GM23338 (cell line): Measurements from ENCODE around the gene BAIAP2. TPM values are rescaled to one million over a fixed set of nuclear protein-coding genes. Genes with fewer than 3 reads are reported as not detected.

ENCODE experiments used
- ATAC-seq: fragments of 200-7000 bp; cut with Tn5 transposase; 3 replicates; pipeline ENCODE4 v1.9.1; 2020
- DNase-seq: peaks from one replicate; pipeline ENCODE4 v3.0.0-alpha.2; 2015; ENCODE audit warnings: low spot score
- H2AFZ ChIP-seq: fragments of 200-600 bp; sonication (generic); 2 replicates; pipeline ENCODE4 v1.8.0; 2016; ENCODE audit warnings: antibody characterized with exemption, mild to moderate bottlenecking, moderate library complexity
- H3F3A ChIP-seq: fragments of 200-600 bp; sonication (generic); replicated peaks from 2 replicates; pipeline ENCODE4 v1.8.0; 2017; ENCODE audit warnings: antibody characterized with exemption, mixed run types, low read depth
- H3K27ac ChIP-seq: fragments of 200-600 bp; sonication (generic); 2 replicates; pipeline ENCODE4 v1.6.1; 2016; ENCODE audit warnings: low read depth
- H3K27me3 ChIP-seq: fragments of 200-600 bp; sonication (generic); 2 replicates; pipeline ENCODE4 v1.8.0; 2016; ENCODE audit warnings: mild to moderate bottlenecking, mixed run types, moderate library complexity; ENCODE audit not compliant: insufficient read depth
- H3K36me3 ChIP-seq: fragments of 200-600 bp; sonication (generic); 2 replicates; pipeline ENCODE4 v1.8.0; 2016; ENCODE audit warnings: mild to moderate bottlenecking; ENCODE audit not compliant: insufficient read depth
- H3K4me1 ChIP-seq: fragments of 200-600 bp; sonication (generic); 2 replicates; pipeline ENCODE4 v1.8.0; 2016; ENCODE audit warnings: mild to moderate bottlenecking, moderate library complexity; ENCODE audit not compliant: insufficient read depth
- H3K4me2 ChIP-seq: fragments of 200-600 bp; sonication (generic); 2 replicates; pipeline ENCODE4 v1.7.1; 2017; ENCODE audit warnings: mixed run types
- H3K4me3 ChIP-seq: fragments of 200-600 bp; sonication (generic); 2 replicates; pipeline ENCODE4 v1.6.1; 2016; ENCODE audit warnings: mixed run types
- H3K79me2 ChIP-seq: fragments of 200-600 bp; sonication (generic); replicated peaks from 2 replicates; pipeline ENCODE4 v1.8.0; 2017; ENCODE audit warnings: mild to moderate bottlenecking; ENCODE audit not compliant: insufficient read depth
- H3K9me2 ChIP-seq: fragments of 200-600 bp; sonication (generic); 2 replicates; pipeline ENCODE4 v1.8.0; 2017; ENCODE audit not compliant: insufficient read depth
- H4K20me1 ChIP-seq: fragments of 200-600 bp; sonication (generic); replicated peaks from 2 replicates; pipeline ENCODE4 v1.8.0; 2017; ENCODE audit warnings: mild to moderate bottlenecking; ENCODE audit not compliant: insufficient read depth
- H3K27ac Mint-ChIP-seq: 2 replicates; pipeline ENCODE4 v1.8.0; 2020; ENCODE audit warnings: inconsistent platforms, mild to moderate bottlenecking, moderate library complexity, mixed read lengths
- H3K27me3 Mint-ChIP-seq: 3 replicates; pipeline ENCODE4 v1.8.0; 2022; ENCODE audit warnings: low read depth, mild to moderate bottlenecking, moderate library complexity, mixed read lengths, inconsistent platforms; ENCODE audit not compliant: insufficient read depth, poor library complexity
- H3K36me3 Mint-ChIP-seq: 3 replicates; pipeline ENCODE4 v1.8.0; 2021; ENCODE audit warnings: low read depth, mild to moderate bottlenecking, inconsistent platforms, moderate library complexity, mixed read lengths
- H3K4me1 Mint-ChIP-seq: 3 replicates; pipeline ENCODE4 v1.8.0; 2020; ENCODE audit warnings: mild to moderate bottlenecking, inconsistent platforms, mixed read lengths
- H3K4me3 Mint-ChIP-seq: 3 replicates; pipeline ENCODE4 v1.8.0; 2021; ENCODE audit warnings: moderate library complexity, mild to moderate bottlenecking, inconsistent platforms, mixed read lengths
- H3K9me3 Mint-ChIP-seq: 3 replicates; pipeline ENCODE4 v1.8.0; 2020; ENCODE audit warnings: moderate library complexity, mild to moderate bottlenecking, inconsistent platforms, mixed read lengths
- CREB1 ChIP-seq: fragments of 250-450 bp; sonication (Bioruptor Pico); IDR thresholded peaks from 2 replicates; pipeline ENCODE4 v1.5.0; 2020; ENCODE audit warnings: low read depth, mild to moderate bottlenecking, moderate library complexity
- ETS1 ChIP-seq: IDR thresholded peaks from 2 replicates; pipeline ENCODE4 v1.6.1; 2016; ENCODE audit warnings: antibody characterized with exemption
- EZH2 ChIP-seq: fragments of 200-600 bp; sonication (generic); IDR thresholded peaks from one replicate; pipeline ENCODE4 v1.8.0; 2017; ENCODE audit warnings: antibody characterized with exemption, mild to moderate bottlenecking, low read depth; ENCODE audit not compliant: unreplicated experiment
- EZH2phosphoT487 ChIP-seq: fragments of 200-600 bp; sonication (generic); IDR thresholded peaks from one replicate; pipeline ENCODE4 v1.8.1; 2018; ENCODE audit warnings: antibody characterized with exemption; ENCODE audit not compliant: unreplicated experiment
- JUNB ChIP-seq: IDR thresholded peaks from one replicate; pipeline ENCODE4 v1.6.1; 2016; ENCODE audit warnings: antibody characterized with exemption; ENCODE audit not compliant: unreplicated experiment
- NANOG ChIP-seq: IDR thresholded peaks from 2 replicates; pipeline ENCODE4 v1.6.1; 2016; ENCODE audit warnings: antibody characterized with exemption, borderline replicate concordance
- POLR2AphosphoS5 ChIP-seq: IDR thresholded peaks from 2 replicates; pipeline ENCODE4 v1.6.1; 2016; ENCODE audit warnings: antibody characterized with exemption, low read depth
- REST ChIP-seq: IDR thresholded peaks from one replicate; pipeline ENCODE4 v1.6.1; 2018; ENCODE audit warnings: antibody characterized with exemption; ENCODE audit not compliant: unreplicated experiment
- STAT1 ChIP-seq: IDR thresholded peaks from one replicate; pipeline ENCODE4 v1.6.1; 2016; ENCODE audit warnings: antibody characterized with exemption; ENCODE audit not compliant: unreplicated experiment
- ZNF114 ChIP-seq: fragments of 250-450 bp; sonication (Bioruptor Pico); IDR thresholded peaks from 2 replicates; pipeline ENCODE4 v1.5.0; 2020; ENCODE audit warnings: mild to moderate bottlenecking, moderate library complexity
- ZNF331 ChIP-seq: fragments of 250-450 bp; sonication (Bioruptor Pico); IDR thresholded peaks from 2 replicates; pipeline ENCODE4 v1.5.0; 2020; ENCODE audit warnings: low read depth, mild to moderate bottlenecking, moderate library complexity
- polyA plus RNA-seq: library from polyadenylated mRNA; unstranded; fragments of >200 nt; fragmentation: Nextera tagmentation; extraction: Ambion mirVana; gene quantifications from 2 replicates; pipeline ENCODE4 v1.2.1, GENCODE V29; 2016
- total RNA-seq: library from RNA; depleted of rRNA; stranded (reverse); fragments of >200 nt; shearing (Covaris generic); gene quantifications from 2 replicates; pipeline ENCODE4 v1.2.3, GENCODE V29; 2014
- TF ChIP-seq, protein P1 (sequence below): fragments of 250-450 bp; sonication (Bioruptor Pico); IDR thresholded peaks from 2 replicates; pipeline ENCODE4 v1.5.0; 2020; ENCODE audit warnings: mild to moderate bottlenecking, moderate library complexity
- TF ChIP-seq, protein P2 (sequence below), 2 experiments: fragments of 200-600 bp in 1 of 2; sonication (generic) in 1 of 2; conservative IDR thresholded peaks; 2 replicates each; pipeline versions ENCODE4 v1.5.1 to v1.6.1; 2016 to 2017; ENCODE audit warnings: antibody characterized with exemption in 2 of 2, low read depth in 2 of 2, mild to moderate bottlenecking in 2 of 2, moderate library complexity in 1 of 2

The BAIAP2 gene
- total and polyA plus RNA-seq, 2 experiments from 2014 or later = 21.7 to 22.7 TPM

DNA sequence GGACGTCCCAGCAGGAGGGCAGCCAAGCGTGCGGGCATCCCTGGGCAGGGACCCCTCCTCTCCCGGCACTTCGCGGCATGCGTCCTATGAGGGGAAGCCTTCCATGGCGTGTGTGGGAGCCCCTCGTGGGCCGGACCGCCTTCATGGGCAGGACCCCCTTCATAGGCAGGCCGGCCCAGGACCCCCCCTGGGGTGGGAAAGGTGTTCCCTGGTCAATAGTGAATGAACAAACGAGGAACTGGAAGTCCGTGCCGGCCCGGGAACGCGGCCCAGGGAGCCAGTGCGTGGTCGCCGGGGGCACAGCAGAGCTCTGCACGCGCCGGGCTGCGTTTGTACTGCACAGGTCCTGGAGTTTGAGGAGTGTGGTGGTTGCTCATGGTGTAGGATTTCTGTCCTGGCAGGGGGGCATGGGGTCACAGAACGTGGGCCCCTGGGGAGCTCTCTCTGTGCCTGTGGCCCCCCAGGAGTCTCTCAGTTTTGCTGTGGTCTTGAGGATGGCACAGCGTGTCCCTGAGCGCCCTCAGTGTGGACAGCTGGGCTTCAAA lies 13.9 kb downstream of the BAIAP2 start:
- 0 out of 2 replicates have a peak overlapping the region, but pooled peaks have one; percentile 63 for H3K27ac Mint-ChIP-seq
- TF ChIP-seq REST = no peak
- no peak for TF ChIP-seq JUNB
- no peak for TF ChIP-seq STAT1
- no peak for TF ChIP-seq POLR2AphosphoS5
- no peak for TF ChIP-seq NANOG
- TF ChIP-seq, protein P1, sequence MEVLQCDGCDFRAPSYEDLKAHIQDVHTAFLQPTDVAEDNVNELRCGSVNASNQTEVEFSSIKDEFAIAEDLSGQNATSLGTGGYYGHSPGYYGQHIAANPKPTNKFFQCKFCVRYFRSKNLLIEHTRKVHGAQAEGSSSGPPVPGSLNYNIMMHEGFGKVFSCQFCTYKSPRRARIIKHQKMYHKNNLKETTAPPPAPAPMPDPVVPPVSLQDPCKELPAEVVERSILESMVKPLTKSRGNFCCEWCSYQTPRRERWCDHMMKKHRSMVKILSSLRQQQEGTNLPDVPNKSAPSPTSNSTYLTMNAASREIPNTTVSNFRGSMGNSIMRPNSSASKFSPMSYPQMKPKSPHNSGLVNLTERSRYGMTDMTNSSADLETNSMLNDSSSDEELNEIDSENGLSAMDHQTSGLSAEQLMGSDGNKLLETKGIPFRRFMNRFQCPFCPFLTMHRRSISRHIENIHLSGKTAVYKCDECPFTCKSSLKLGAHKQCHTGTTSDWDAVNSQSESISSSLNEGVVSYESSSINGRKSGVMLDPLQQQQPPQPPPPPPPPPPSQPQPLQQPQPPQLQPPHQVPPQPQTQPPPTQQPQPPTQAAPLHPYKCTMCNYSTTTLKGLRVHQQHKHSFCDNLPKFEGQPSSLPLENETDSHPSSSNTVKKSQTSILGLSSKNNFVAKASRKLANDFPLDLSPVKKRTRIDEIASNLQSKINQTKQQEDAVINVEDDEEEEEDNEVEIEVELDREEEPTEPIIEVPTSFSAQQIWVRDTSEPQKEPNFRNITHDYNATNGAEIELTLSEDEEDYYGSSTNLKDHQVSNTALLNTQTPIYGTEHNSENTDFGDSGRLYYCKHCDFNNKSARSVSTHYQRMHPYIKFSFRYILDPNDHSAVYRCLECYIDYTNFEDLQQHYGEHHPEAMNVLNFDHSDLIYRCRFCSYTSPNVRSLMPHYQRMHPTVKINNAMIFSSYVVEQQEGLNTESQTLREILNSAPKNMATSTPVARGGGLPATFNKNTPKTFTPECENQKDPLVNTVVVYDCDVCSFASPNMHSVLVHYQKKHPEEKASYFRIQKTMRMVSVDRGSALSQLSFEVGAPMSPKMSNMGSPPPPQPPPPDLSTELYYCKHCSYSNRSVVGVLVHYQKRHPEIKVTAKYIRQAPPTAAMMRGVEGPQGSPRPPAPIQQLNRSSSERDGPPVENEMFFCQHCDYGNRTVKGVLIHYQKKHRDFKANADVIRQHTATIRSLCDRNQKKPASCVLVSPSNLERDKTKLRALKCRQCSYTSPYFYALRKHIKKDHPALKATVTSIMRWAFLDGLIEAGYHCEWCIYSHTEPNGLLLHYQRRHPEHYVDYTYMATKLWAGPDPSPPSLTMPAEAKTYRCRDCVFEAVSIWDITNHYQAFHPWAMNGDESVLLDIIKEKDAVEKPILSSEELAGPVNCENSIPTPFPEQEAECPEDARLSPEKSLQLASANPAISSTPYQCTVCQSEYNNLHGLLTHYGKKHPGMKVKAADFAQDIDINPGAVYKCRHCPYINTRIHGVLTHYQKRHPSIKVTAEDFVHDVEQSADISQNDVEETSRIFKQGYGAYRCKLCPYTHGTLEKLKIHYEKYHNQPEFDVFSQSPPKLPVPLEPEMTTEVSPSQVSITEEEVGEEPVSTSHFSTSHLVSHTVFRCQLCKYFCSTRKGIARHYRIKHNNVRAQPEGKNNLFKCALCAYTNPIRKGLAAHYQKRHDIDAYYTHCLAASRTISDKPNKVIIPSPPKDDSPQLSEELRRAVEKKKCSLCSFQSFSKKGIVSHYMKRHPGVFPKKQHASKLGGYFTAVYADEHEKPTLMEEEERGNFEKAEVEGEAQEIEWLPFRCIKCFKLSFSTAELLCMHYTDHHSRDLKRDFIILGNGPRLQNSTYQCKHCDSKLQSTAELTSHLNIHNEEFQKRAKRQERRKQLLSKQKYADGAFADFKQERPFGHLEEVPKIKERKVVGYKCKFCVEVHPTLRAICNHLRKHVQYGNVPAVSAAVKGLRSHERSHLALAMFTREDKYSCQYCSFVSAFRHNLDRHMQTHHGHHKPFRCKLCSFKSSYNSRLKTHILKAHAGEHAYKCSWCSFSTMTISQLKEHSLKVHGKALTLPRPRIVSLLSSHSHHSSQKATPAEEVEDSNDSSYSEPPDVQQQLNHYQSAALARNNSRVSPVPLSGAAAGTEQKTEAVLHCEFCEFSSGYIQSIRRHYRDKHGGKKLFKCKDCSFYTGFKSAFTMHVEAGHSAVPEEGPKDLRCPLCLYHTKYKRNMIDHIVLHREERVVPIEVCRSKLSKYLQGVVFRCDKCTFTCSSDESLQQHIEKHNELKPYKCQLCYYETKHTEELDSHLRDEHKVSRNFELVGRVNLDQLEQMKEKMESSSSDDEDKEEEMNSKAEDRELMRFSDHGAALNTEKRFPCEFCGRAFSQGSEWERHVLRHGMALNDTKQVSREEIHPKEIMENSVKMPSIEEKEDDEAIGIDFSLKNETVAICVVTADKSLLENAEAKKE = no peak
- no peak for TF ChIP-seq EZH2
- TF ChIP-seq ZNF331 = no peak
- TF ChIP-seq ZNF114 (CRISPR knock-in tag) = no peak
- no peak for TF ChIP-seq ETS1
- TF ChIP-seq CREB1 (CRISPR knock-in tag) = no peak
- TF ChIP-seq EZH2phosphoT487 = no peak
- TF ChIP-seq, protein P2, sequence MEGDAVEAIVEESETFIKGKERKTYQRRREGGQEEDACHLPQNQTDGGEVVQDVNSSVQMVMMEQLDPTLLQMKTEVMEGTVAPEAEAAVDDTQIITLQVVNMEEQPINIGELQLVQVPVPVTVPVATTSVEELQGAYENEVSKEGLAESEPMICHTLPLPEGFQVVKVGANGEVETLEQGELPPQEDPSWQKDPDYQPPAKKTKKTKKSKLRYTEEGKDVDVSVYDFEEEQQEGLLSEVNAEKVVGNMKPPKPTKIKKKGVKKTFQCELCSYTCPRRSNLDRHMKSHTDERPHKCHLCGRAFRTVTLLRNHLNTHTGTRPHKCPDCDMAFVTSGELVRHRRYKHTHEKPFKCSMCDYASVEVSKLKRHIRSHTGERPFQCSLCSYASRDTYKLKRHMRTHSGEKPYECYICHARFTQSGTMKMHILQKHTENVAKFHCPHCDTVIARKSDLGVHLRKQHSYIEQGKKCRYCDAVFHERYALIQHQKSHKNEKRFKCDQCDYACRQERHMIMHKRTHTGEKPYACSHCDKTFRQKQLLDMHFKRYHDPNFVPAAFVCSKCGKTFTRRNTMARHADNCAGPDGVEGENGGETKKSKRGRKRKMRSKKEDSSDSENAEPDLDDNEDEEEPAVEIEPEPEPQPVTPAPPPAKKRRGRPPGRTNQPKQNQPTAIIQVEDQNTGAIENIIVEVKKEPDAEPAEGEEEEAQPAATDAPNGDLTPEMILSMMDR (conservative IDR thresholded peaks at IDR 0.05; ENCODE audit: low read depth in 2 of 2) = no peak
- Histone ChIP-seq H3F3A (no peaks in the 10 kb centered on the region), H3K36me3 (no peaks in the 10 kb centered on the region), H3K4me1 (no peaks in the 10 kb centered on the region), H3K4me3 (no peak overlapping the region), H3K4me2 (no peak overlapping the region), H2AFZ (no peak overlapping the region), H4K20me1 (no peaks in the 10 kb centered on the region), H3K27me3 (no peaks in the 10 kb centered on the region), H3K9me2 (no peaks in the 10 kb centered on the region), H3K79me2 (peaks cover 41% of the 10 kb centered on the region), H3K27ac (no peak overlapping the region)
- H3K27me3 Mint-ChIP-seq = peaks cover 15% of the 10 kb centered on the region
- no peak overlapping the region for H3K4me3 Mint-ChIP-seq
- no peaks in the 10 kb centered on the region; the same call in 2 of the 3 replicates for H3K36me3 Mint-ChIP-seq
- no peak for ATAC-seq
- no peak for DNase-seq
- no peaks in the 10 kb centered on the region for H3K9me3 Mint-ChIP-seq
- peaks cover 15% of the 10 kb centered on the region for H3K4me1 Mint-ChIP-seq
